Occipital lobe (tissue), 2 donors: Measurements from ENCODE around the gene ATP2A3. TPM values are rescaled to one million over a fixed set of nuclear protein-coding genes. Genes with fewer than 3 reads are reported as not detected.

Experiments used
- DNase-seq: peaks from one replicate; lab custom pipeline; 2025; lab: John Stamatoyannopoulos, UW
- total RNA-seq: library from RNA; depleted of rRNA; stranded (reverse); fragments of >200 nt; gene quantifications from one replicate; pipeline ENCODE4 v1.2.3, GENCODE V29; 2014

ATP2A3 gene
- total RNA-seq, 1 donor from 2014 or later: 1.2 TPM

GRCh38 chr17:3892095-3892998, 71.9 kb downstream of the ATP2A3 start:
- DNase-seq: peak; percentile 74

- DNase-seq: no peak
Observed at GRCh38 chr17:3891626-3892094, 72.6 kb downstream of the ATP2A3 start.

GRCh38 chr17:3890878-3891219, 73.4 kb downstream of the ATP2A3 start:
- DNase-seq: no peak

GRCh38 chr17:3890082-3890877, 74.0 kb downstream of the ATP2A3 start:
- peak; percentile 56 for DNase-seq

GRCh38 chr17:3889325-3890012, 74.8 kb downstream of the ATP2A3 start:
- no peak for DNase-seq

GRCh38 chr17:3888343-3889171, 75.7 kb downstream of the ATP2A3 start:
- peak; percentile 65 for DNase-seq

- no peak for DNase-seq
Observed at GRCh38 chr17:3887804-3888203, 76.4 kb downstream of the ATP2A3 start.

- DNase-seq: no peak
Observed at GRCh38 chr17:3887394-3887793, 76.8 kb downstream of the ATP2A3 start.

GRCh38 chr17:3886776-3887175, 77.5 kb downstream of the ATP2A3 start:
- no peak for DNase-seq

GRCh38 chr17:3885970-3886369, 78.3 kb downstream of the ATP2A3 start:
- no peak for DNase-seq

GRCh38 chr17:3885271-3885670, 79.0 kb downstream of the ATP2A3 start:
- no peak for DNase-seq

- no peak for DNase-seq
Observed at GRCh38 chr17:3884188-3884587, 80.0 kb downstream of the ATP2A3 start.

GRCh38 chr17:3882276-3882675, 82.0 kb downstream of the ATP2A3 start:
- no peak for DNase-seq

- DNase-seq: no peak
Observed at GRCh38 chr17:3880983-3881382, 83.3 kb downstream of the ATP2A3 start.

GRCh38 chr17:3879591-3880417, 84.4 kb downstream of the ATP2A3 start:
- no peak for DNase-seq

- DNase-seq: peak; percentile 25
Observed at GRCh38 chr17:3879186-3879585, 85.1 kb downstream of the ATP2A3 start.

GRCh38 chr17:3877220-3877619, 87.0 kb downstream of the ATP2A3 start:
- no peak for DNase-seq

- DNase-seq: no peak
Observed at GRCh38 chr17:3875317-3875716, 88.9 kb downstream of the ATP2A3 start.
